ENCODE results near the gene JADE2.

Gene JADE2

DNA sequence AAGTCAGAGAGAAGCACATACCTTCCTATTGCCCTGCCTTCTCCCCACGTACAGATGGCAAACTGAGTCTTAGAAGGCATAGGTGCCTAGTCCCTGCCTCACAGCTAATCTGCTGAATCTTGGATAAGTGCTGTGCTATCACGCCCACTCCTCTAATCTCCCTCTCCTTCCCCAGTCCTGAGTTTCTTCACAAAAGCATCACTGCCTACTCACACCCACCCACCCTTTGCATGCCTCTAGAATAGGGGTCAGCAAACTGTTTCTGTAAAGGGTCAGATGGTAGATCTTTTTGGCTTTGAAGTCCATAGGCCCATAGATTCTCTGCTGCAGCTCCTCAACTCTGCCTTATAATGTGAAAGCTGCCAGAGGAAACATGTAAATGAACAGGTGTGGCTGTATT is 23.2 kb upstream of the JADE2 start:
- Histone ChIP-seq H3K27me3 (ENCODE audit: insufficient read depth, low read length) (no peaks in the 10 kb centered on the region), H3K4me3 (ENCODE audit: low read length) (no peak overlapping the region), H2AFZ (ENCODE audit: low read depth, low read length) (no peak overlapping the region), H3K36me3 (ENCODE audit: insufficient read depth, low read length) (no peaks in the 10 kb centered on the region), H3K9me3 (ENCODE audit: low read length) (no peaks in the 10 kb centered on the region), H3K4me1 (ENCODE audit: insufficient read depth, low read length) (peaks cover 6% of the 10 kb centered on the region)

- H3K27me3 ChIP-seq (ENCODE audit: insufficient read depth, low read length): no peaks in the 10 kb centered on the region
- no peaks in the 10 kb centered on the region for H3K36me3 ChIP-seq (ENCODE audit: insufficient read depth, low read length)
- H3K4me3 ChIP-seq (ENCODE audit: low read length): no peak overlapping the region
- peaks cover 6% of the 10 kb centered on the region for H3K4me1 ChIP-seq (ENCODE audit: insufficient read depth, low read length)
- H2AFZ ChIP-seq (ENCODE audit: low read depth, low read length): no peak overlapping the region
- no peaks in the 10 kb centered on the region for H3K9me3 ChIP-seq (ENCODE audit: low read length)
Measured at GRCh38 chr5:134503088-134503936, 22.2 kb upstream of the JADE2 start.

DNA sequence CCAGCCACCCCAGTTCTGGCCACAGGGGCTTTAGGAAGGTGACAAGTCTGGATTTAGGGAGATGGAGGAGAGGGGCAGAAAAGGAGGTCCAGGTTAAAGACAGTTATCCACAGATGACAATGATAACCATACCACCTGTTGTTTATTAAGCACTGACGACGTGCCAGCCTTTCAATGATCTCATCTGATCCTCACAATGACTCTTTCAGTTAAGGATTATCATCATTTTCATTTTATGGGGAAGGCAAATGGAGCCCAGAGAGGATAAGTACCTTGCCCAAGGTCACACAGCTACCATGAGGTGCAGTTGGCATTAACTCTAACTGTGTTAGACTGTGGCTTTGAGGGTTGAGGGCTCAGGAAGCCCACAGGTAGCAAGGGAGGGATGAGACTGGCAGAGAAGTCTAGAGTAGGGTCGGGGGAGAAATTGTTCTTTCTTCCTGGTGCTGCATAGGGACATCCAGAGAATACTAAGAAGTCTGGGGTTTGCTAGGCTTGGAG is 21.5 kb upstream of the JADE2 start:
- H3K4me3 ChIP-seq (ENCODE audit: low read length): no peak overlapping the region
- H2AFZ ChIP-seq (ENCODE audit: low read depth, low read length): no peak overlapping the region
- H3K9me3 ChIP-seq (ENCODE audit: low read length): no peaks in the 10 kb centered on the region
- H3K36me3 ChIP-seq (ENCODE audit: insufficient read depth, low read length): no peaks in the 10 kb centered on the region
- peaks cover 6% of the 10 kb centered on the region for H3K4me1 ChIP-seq (ENCODE audit: insufficient read depth, low read length)
- H3K27me3 ChIP-seq (ENCODE audit: insufficient read depth, low read length): no peaks in the 10 kb centered on the region

DNA sequence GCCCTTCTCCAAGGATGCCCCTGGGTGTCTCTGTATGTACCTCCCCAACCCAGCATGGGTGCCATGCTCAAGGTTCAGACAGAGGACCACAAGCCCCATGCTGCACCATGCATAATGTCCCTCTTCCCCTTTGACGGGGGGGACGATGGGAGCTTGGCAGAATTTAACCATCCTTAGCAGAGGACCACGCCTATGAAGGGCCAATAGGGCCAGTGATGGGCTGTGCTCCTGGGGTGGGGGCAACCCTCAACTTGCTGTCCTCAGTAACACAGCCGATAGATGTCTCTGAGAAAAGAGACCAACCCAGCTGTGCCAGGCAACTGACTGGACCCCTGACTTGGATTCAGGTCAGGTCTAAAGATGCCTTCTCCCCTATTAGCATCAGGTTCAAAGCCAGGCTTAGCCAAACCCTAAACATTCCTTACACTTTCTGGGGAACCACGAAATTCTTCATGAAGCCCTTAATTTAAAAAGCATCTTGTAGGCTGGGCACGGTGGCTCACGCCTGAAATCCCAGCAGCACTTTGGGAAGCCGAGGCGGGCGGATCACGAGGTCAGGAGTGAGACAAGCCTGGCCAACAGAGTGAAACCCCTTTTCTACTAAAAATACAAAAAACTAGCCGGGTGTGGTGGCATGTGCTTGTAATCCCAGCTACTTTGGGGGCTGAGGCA is 20.7 kb upstream of the JADE2 start:
- Histone ChIP-seq H3K4me3 (ENCODE audit: low read length) (no peak overlapping the region), H3K27me3 (ENCODE audit: insufficient read depth, low read length) (no peaks in the 10 kb centered on the region), H2AFZ (ENCODE audit: low read depth, low read length) (no peak overlapping the region), H3K36me3 (ENCODE audit: insufficient read depth, low read length) (no peaks in the 10 kb centered on the region), H3K4me1 (ENCODE audit: insufficient read depth, low read length) (peaks cover 6% of the 10 kb centered on the region), H3K9me3 (ENCODE audit: low read length) (no peaks in the 10 kb centered on the region)

DNA sequence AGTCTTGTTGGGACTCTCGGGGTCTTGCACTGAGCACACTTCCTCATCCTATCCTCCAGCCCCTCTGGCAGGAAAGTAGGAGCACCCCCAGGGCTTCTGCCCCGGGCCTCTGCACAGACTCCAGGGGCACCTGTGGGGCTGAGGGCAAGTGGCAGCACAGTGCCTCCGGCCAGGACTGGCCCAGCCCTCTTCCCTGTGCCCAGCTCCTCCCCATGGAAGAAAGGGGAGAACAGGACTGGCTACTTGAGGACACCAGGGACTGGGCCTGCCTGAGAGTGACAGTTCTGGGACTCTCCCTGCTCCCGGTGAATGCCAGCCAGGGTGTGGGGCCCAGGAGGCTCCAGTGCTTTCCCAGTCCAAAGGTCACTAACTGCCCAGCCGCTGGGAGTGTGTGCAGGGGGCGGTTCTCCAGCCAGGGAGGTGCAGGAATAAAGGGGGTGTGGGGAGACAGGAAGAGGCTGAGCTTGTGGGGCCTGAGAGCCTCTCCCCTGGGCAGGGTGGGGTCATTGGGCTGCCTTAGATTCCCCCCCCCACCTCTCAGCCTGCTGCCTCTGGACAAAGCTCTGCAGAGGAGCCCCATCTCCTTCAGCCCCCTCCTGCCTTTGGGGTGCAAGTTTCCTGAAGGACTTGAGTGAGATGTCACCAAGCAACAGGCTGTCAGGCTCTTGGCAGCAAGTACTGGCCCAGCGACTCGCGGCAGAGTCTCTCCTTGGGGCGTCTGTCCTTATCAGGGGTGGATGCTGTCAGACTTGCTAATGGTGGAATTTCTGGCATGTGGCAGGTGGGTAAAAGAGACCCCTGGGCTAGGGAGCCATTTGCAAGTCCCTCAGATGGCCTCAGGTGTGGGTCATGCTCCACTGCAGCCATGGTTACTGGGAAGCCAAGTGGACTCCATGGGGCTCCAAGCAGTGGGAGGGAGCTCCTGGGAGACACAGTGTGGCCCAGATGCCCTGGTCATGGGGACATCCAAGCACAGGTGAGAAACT is 19.1 kb upstream of the JADE2 start:
- Histone ChIP-seq H3K4me1 (ENCODE audit: insufficient read depth, low read length) (peaks cover 6% of the 10 kb centered on the region), H3K27me3 (ENCODE audit: insufficient read depth, low read length) (no peaks in the 10 kb centered on the region), H3K4me3 (ENCODE audit: low read length) (no peak overlapping the region)

DNA sequence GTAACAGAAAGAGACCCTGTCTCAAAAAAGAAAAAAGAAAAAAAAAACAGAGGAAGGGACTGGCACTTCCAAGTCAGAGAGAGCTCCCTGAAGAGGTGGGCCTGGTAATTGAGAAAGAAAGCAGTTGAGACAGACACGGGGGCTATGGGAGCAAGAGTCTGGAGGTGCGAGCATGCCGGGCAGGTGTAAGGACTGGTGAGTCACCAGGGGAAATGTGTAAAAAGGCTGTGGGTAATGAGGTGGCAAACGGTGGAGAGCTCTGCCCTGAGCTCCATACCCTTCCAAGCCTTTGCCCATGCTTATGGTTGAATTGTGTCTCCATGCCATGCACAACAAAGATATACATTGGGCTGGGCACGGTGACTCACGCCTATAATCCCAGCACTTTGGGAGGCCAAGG is 18.0 kb upstream of the JADE2 start:
- Histone ChIP-seq H3K9me3 (ENCODE audit: low read length) (no peaks in the 10 kb centered on the region), H3K36me3 (ENCODE audit: insufficient read depth, low read length) (no peaks in the 10 kb centered on the region), H2AFZ (ENCODE audit: low read depth, low read length) (no peak overlapping the region), H3K4me1 (ENCODE audit: insufficient read depth, low read length) (peaks cover 6% of the 10 kb centered on the region), H3K27me3 (ENCODE audit: insufficient read depth, low read length) (no peaks in the 10 kb centered on the region), H3K4me3 (ENCODE audit: low read length) (no peak overlapping the region)

More for the DNA sequence above, 19.1 kb upstream of the JADE2 start:
- Histone ChIP-seq H3K36me3 (ENCODE audit: insufficient read depth, low read length) (no peaks in the 10 kb centered on the region), H3K9me3 (ENCODE audit: low read length) (no peaks in the 10 kb centered on the region), H2AFZ (ENCODE audit: low read depth, low read length) (no peak overlapping the region)

DNA sequence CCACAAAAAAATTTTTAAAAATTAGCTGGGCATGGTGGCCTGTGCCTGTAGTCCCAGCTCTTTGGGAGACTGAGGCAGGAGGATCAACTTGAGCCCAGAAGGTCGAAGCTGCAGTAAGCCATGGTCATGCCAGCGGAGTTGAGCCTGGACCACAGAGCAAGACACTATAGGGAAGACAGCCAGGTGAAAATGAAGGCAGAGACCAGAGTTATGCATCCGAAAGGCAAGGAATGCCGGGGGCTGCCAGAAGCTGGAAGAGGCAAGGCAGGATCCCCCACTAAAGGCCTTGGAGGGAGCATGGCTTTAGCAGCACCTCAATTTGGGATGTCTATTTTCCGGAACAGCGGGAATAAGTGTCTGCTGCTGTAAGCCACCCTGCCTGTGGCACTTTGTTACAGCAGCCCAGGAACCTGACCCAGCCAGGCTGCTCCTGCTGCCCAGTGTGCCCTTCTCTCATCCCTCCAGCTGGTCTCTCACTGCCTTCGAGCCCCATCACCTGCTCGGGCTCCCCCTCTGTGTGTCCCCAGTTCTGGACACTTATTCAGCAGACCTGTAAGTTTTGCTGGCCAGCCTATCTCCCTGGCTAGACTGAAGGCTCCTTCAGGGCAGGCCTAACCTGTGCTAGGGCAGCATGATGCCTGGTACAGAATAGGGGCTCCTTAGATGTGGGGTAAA is 16.8 kb upstream of the JADE2 start:
- Histone ChIP-seq H3K4me3 (ENCODE audit: low read length) (no peak overlapping the region), H2AFZ (ENCODE audit: low read depth, low read length) (no peak overlapping the region), H3K4me1 (ENCODE audit: insufficient read depth, low read length) (peaks cover 6% of the 10 kb centered on the region), H3K27me3 (ENCODE audit: insufficient read depth, low read length) (no peaks in the 10 kb centered on the region), H3K36me3 (ENCODE audit: insufficient read depth, low read length) (no peaks in the 10 kb centered on the region), H3K9me3 (ENCODE audit: low read length) (no peaks in the 10 kb centered on the region)

DNA sequence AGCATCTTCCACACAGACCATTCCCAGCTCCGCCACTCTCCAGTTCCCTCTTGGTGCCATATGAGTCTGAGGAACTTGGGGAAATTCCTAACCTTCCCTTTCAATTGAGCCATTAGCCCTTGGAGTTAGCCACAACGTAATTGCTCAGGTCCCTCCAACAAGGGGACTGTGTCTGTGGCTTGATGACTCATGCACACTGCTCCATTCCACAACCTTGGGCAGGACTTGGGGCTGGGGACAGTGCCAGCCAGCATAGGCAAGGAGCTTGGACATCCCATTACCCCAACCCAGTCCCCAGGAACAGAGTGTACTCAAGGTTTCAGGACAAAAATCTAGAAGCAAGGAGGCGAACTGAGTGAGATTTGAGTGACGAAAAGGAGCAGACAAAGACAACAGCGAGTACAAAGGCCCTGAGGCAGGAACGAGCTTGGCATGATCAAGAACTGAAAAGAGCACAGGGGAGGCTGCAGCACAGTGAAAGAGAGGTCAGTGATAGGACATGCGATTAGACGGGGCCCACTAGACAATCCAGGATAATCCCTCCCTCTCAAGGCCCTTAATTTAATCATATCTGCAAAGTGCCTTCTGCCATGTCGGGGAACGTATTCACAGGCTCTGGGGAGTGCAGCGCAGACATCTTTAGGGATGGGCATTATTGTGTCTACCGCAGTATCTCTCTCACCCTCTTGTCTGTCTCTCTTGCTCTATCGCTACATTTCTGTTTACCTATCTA is 16.0 kb upstream of the JADE2 start:
- Histone ChIP-seq H3K9me3 (ENCODE audit: low read length) (no peaks in the 10 kb centered on the region), H3K4me1 (ENCODE audit: insufficient read depth, low read length) (peaks cover 6% of the 10 kb centered on the region), H2AFZ (ENCODE audit: low read depth, low read length) (no peak overlapping the region), H3K27me3 (ENCODE audit: insufficient read depth, low read length) (no peaks in the 10 kb centered on the region), H3K36me3 (ENCODE audit: insufficient read depth, low read length) (no peaks in the 10 kb centered on the region), H3K4me3 (ENCODE audit: low read length) (no peak overlapping the region)

- H3K4me3 ChIP-seq (ENCODE audit: low read length): no peak overlapping the region
- H3K36me3 ChIP-seq (ENCODE audit: insufficient read depth, low read length): no peaks in the 10 kb centered on the region
- no peaks in the 10 kb centered on the region for H3K27me3 ChIP-seq (ENCODE audit: insufficient read depth, low read length)
- peaks cover 5% of the 10 kb centered on the region for H3K4me1 ChIP-seq (ENCODE audit: insufficient read depth, low read length)
- no peak overlapping the region for H2AFZ ChIP-seq (ENCODE audit: low read depth, low read length)
- no peaks in the 10 kb centered on the region for H3K9me3 ChIP-seq (ENCODE audit: low read length)
Measured at GRCh38 chr5:134510970-134511795, 14.3 kb upstream of the JADE2 start.

GRCh38 chr5:134511796-134512660 is 13.4 kb upstream of the JADE2 start:
- no peak overlapping the region for H2AFZ ChIP-seq (ENCODE audit: low read depth, low read length)
- no peaks in the 10 kb centered on the region for H3K4me1 ChIP-seq (ENCODE audit: insufficient read depth, low read length)
- no peaks in the 10 kb centered on the region for H3K27me3 ChIP-seq (ENCODE audit: insufficient read depth, low read length)
- H3K36me3 ChIP-seq (ENCODE audit: insufficient read depth, low read length): no peaks in the 10 kb centered on the region
- H3K9me3 ChIP-seq (ENCODE audit: low read length): no peaks in the 10 kb centered on the region
- H3K4me3 ChIP-seq (ENCODE audit: low read length): no peak overlapping the region

DNA sequence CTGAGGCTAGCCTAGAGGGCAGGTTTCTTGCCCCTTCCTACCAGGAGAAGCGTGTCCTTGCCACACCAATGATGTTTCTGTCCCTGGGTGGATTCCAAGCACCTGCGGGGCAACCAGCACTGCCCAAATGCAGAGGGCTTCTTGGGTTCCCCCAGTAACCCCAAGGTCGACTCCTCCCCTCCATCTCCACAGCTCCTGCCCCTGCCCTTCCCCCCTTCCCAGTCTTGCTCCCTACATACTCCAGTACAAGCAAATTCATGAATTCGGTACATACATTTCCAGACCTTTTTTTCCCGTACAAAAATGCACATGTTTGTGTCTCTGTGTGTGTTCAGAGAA is 12.8 kb upstream of the JADE2 start:
- Histone ChIP-seq H2AFZ (ENCODE audit: low read depth, low read length) (no peak overlapping the region), H3K9me3 (ENCODE audit: low read length) (no peaks in the 10 kb centered on the region), H3K27me3 (ENCODE audit: insufficient read depth, low read length) (no peaks in the 10 kb centered on the region), H3K4me3 (ENCODE audit: low read length) (no peak overlapping the region), H3K4me1 (ENCODE audit: insufficient read depth, low read length) (no peaks in the 10 kb centered on the region), H3K36me3 (ENCODE audit: insufficient read depth, low read length) (no peaks in the 10 kb centered on the region)

Measured in neuron (in vitro differentiated cells).